GM12873 (cell line): ENCODE measurements around the gene DAAM2.

ENCODE experiments used
- CTCF ChIP-seq: IDR thresholded peaks from 2 replicates; pipeline ENCODE4 v1.5.1; 2012; ENCODE audit warnings: low read depth, mild to moderate bottlenecking, moderate library complexity, low read length, control low read depth; ENCODE audit not compliant: insufficient read depth; ENCODE audit errors: missing control alignments

DAAM2 gene

GRCh38 chr6:39947611-39948068 lies 155.5 kb downstream of the DAAM2 start:
- TF ChIP-seq CTCF = no peak

GRCh38 chr6:39948199-39948791 lies 156.1 kb downstream of the DAAM2 start:
- TF ChIP-seq CTCF = no peak

GRCh38 chr6:39950125-39950720 lies 158.0 kb downstream of the DAAM2 start:
- TF ChIP-seq CTCF = no peak

GRCh38 chr6:39951191-39951590 lies 159.0 kb downstream of the DAAM2 start:
- TF ChIP-seq CTCF = no peak

GRCh38 chr6:39951716-39952115 lies 159.5 kb downstream of the DAAM2 start:
- no peak for TF ChIP-seq CTCF

- no peak for TF ChIP-seq CTCF
Observed at GRCh38 chr6:39952167-39952566, 160.0 kb downstream of the DAAM2 start.

GRCh38 chr6:39953076-39953618 lies 161.0 kb downstream of the DAAM2 start:
- no peak for TF ChIP-seq CTCF
